NCI-H146 treated with DMSO at 0.1 percent for 48 hours (cell line): ENCODE measurements around the gene NPAS3.

ENCODE experiments used
- DNase-seq: peaks from one replicate; lab custom pipeline; 2025; ENCODE audit not compliant: unreplicated experiment; lab: John Stamatoyannopoulos, UW

The NPAS3 gene

DNA sequence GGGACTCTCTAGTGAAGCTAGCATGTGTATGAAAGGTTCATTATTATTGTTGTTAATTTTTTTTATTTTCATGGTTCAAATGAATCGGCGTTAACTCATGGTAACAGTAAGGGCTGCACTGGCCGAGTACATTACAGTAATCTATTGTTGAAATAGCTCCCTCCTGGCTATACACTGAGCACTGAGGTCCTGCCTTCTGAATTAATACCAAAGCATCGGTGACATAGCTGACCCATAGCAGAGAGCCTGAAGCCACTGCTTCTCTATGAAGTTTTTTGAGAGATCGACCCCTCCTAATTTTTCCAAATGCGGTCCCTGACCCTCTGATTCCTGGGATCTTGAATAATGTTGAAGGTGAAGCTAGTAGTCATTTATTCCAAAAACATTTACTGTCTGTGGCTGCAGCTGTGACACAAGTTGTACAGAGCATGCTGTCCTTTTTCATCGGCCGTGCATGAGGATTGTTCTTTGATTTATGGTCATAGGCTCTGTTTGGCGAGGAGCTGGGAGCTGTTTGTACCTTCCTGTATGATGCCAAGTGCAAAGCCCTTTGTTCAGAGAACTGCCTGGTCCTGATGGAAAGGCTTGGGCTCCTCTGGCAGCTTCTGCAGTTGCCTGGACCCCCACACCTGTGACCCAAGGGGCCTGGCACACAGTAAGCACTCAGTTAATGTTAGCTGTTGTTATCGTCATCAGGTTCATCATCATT, 525.7 kb downstream of the NPAS3 start:
- no peak for DNase-seq

GRCh38 chr14:33465846-33466700, 527.4 kb downstream of the NPAS3 start:
- no peak for DNase-seq

DNA sequence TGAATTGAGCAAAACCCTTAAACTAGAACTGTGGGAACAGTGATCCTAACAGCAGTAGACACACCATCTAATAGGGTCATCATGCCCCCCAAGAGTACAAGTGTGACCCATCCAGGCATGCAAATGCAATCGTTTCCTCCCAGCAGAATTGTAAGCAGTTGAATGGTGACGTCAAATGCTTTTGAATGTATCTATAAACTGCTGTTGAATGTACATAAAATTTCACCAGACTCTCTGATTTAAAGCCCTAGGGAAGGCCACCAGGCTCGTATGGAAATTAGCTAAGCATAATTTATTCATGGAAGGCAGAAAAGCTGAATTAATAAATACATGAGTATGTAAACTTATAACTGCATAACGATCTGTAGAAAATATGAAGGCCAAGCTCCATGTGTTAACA, 529.3 kb downstream of the NPAS3 start:
- no peak for DNase-seq

DNA sequence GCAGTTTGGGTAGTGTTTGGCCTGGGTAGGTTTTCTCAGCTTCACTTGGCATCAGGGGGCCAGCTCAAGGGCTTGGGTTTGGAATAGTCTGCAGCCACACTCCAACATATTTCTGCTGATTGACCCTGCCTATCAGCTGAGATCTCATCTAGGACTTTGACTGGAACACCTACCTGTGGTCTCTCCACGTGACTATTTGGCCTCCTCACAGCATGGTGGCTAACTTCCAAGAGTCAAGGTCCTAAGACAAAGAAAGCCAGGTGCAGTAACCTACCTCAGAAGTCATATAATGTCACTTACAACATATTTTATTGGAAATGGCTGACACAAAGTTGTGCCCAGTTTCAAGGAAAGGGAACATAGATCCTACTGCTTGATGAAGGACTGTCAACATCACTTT, 531.2 kb downstream of the NPAS3 start:
- DNase-seq: no peak

DNA sequence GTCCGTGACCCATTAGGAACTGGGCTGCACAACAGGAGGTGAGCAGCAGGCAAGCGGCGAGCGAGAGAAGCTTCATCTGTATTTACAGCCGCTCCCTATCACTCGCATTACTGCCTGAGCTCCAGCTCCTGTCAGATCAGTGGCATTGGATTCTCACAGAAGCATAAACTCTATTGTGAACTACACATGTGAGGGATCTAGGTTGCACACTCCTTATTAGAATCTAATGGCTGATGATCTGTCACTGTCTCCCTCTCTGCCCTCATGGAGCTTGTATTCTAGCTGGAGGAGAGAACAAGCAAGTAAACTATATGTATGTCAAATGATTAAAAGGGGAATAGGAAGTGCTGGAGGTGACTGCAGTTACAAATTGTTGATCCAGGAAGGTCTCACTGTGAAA, 533.1 kb downstream of the NPAS3 start:
- no peak for DNase-seq

DNA sequence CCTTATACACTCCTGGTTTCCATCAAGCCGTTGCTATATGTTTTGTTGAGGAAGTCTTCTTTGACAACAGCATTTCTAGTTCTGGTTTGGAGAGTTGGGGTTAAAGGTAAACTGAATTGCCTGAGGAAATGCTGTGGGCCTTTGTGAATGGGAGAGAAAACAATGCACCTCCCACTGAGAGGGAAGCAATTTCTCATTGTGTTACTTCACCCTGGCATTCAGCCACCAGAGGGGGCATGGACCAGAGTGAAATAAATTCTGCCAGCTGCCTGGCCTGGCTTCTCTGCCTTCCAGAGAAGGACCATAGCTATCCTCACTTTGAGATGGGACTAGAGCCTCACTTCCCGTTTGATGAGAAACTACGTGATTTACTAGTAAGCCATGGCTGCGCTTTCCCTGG, 536.9 kb downstream of the NPAS3 start:
- DNase-seq: peak; percentile 4

- no peak for DNase-seq
Measured at GRCh38 chr14:33477797-33478196, 539.1 kb downstream of the NPAS3 start.

GRCh38 chr14:33480071-33480886, 541.6 kb downstream of the NPAS3 start:
- no peak for DNase-seq

GRCh38 chr14:33480887-33481184, 542.2 kb downstream of the NPAS3 start:
- DNase-seq: no peak

- no peak for DNase-seq
Measured at GRCh38 chr14:33483110-33483509, 544.4 kb downstream of the NPAS3 start.

- no peak for DNase-seq
Measured at GRCh38 chr14:33483541-33483940, 544.9 kb downstream of the NPAS3 start.

DNA sequence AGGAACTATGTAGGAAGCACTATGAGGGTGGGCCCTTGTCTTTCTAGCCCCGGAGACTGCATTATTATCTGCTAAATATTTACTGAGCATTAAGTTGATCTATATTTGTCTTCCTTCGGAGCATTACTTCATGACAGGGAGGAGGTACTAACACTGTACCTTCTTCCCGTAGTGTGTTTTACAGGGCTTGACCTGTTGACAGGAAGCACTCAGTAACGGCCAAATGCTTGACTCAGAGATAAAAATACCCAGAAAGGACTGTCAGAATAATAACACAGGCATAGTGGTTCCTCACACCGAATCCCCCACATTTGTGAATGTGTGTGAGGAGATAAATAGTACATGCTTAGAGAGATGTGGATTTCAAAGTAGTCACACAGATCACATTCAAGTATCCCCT, 545.6 kb downstream of the NPAS3 start:
- DNase-seq: no peak

DNA sequence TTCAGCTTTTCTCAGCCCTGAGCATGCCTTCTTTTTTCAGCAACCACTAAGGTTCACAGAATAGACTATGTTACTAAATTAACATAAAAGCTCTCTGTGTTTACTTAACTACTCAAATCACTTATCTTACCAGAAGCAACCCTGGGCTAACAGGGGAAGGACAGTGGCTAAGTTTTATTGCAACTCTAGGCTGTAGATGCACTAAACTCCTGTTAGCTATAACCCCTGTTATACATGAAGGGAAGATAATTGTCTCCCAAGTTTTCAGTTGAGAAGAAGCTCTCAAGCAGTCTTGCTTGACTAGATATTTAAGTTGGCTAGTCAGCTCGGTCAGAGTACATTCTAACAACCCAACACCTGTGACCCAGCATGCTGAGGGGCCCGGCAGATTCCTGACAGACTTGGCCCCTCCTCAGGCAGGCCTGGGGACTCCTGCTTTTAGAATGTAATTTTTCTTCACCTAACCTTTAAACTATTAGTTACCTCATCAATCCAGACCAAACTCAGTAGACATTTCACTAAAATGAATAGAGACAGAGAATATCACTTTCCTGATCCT, 547.7 kb downstream of the NPAS3 start:
- DNase-seq: no peak

- DNase-seq: no peak
Measured at GRCh38 chr14:33488582-33488981, 549.9 kb downstream of the NPAS3 start.

GRCh38 chr14:33490555-33490954, 551.9 kb downstream of the NPAS3 start:
- DNase-seq: no peak

GRCh38 chr14:33491112-33491511, 552.4 kb downstream of the NPAS3 start:
- DNase-seq: no peak

DNA sequence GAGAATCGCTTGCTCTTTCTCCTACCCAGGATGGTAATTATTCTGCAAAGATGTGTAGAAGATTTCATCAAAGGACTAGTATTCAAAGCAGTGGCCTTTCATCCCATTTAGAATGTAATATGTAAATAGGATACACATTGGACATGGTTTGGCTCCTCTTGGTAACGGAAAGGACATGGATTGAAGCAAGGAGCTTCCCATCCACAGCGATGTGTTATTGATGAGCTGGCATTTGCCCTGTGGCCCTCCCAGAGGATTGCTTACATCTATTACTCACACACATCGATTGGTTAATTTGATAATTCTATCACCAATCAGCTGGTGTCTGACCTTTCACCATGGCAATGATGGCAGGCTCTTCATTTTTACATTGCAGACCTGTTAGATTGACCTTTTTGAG, 553.8 kb downstream of the NPAS3 start:
- no peak for DNase-seq

- no peak for DNase-seq
Measured at GRCh38 chr14:33493266-33493665, 554.6 kb downstream of the NPAS3 start.

GRCh38 chr14:33493990-33494389, 555.3 kb downstream of the NPAS3 start:
- DNase-seq: no peak

GRCh38 chr14:33499687-33500086, 561.0 kb downstream of the NPAS3 start:
- no peak for DNase-seq

- DNase-seq: no peak
Measured at GRCh38 chr14:33504246-33505099, 565.8 kb downstream of the NPAS3 start.
